ENCODE data around the gene PTCH1.

DNA sequence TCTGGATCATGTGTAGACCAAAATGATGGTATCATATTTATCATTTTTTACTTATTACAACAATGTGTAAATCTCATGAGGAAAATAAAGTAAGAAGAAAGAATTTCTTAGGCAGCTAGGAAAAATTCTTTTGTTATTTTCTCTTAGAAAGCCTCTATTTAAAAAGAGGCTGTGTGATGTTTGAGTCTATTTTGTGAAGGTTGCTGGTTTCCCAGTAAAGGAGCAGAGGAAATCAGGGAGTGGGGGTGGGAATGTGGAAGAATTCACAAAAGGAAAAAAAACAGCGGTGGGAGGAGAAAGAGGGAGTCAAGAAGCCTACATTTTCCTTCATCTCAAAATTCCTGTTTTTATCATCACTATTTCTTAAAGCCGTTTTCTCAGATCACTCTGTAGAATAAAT is 20.1 kb downstream of the PTCH1 start:
- TF ChIP-seq, protein P1, sequence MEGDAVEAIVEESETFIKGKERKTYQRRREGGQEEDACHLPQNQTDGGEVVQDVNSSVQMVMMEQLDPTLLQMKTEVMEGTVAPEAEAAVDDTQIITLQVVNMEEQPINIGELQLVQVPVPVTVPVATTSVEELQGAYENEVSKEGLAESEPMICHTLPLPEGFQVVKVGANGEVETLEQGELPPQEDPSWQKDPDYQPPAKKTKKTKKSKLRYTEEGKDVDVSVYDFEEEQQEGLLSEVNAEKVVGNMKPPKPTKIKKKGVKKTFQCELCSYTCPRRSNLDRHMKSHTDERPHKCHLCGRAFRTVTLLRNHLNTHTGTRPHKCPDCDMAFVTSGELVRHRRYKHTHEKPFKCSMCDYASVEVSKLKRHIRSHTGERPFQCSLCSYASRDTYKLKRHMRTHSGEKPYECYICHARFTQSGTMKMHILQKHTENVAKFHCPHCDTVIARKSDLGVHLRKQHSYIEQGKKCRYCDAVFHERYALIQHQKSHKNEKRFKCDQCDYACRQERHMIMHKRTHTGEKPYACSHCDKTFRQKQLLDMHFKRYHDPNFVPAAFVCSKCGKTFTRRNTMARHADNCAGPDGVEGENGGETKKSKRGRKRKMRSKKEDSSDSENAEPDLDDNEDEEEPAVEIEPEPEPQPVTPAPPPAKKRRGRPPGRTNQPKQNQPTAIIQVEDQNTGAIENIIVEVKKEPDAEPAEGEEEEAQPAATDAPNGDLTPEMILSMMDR (IDR thresholded peaks at IDR 0.05; ENCODE audit: low read depth, low read length): no peak
- TF ChIP-seq EZH2phosphoT487 (IDR thresholded peaks at IDR 0.05; ENCODE audit: low read depth): no peak
